ENCODE data around the gene TBC1D10A. TPM values are rescaled to one million over a fixed set of nuclear protein-coding genes. Genes with fewer than 3 reads are reported as not detected.

Gene TBC1D10A
- total and polyA plus RNA-seq, 7 donors: 2.2 to 4.8 (median 3.2) TPM

DNA sequence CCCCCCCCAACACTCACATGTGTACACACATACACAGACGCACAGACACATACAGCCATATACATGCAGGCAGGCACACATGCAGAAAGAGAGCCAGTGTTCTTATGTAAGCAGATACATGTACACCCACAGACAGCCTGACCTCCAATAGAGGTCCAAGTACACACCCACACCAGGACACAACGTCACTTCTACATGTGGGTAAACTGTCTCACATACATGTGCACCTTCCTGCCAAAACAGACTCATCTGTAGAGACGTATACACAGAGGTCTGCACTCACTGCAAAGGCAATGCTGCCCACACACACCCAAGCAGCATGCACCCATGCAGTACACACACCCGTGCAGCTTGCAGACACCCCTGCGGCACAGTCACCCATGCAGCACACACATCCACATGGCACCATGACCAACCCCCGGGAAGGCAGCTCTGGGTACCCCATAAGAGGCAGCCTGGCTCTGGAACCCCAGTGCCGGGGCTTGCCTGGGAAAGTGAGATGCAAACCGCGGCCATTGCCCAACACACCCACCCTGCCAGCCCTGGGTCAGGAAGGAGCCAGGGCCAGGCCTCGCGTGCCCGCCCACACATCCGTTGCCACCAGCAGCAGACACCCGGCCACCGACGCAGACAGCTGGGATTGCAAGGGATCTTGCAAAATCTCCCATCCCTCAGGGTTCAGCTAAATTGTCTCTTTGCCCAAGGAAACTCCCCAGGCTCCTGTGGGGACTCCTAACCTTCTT lies 47.5 kb downstream of the TBC1D10A start:
- 29 to 46% (median 35%) methylated on average over 16 of the region's 16 CpGs for WGBS, 3 donors
- Histone ChIP-seq H3K27me3 (ENCODE audit: insufficient read depth in 3 of 3, low read length in 2 of 3) (peaks cover 0 to 3% (median 2%) of the 10 kb centered on the region in 3 donors), H3K27ac (no peak overlapping the region), H3K9me3 (no peaks in the 10 kb centered on the region), H3K36me3 (ENCODE audit: insufficient read depth in 1 of 2, low read depth in 1 of 2) (no peaks in the 10 kb centered on the region), H3K4me3 (no peak overlapping the region), H3K4me1 (peaks cover 3% of the 10 kb centered on the region)
- peak; percentile 31 to 43 (median 37) for ATAC-seq
- peak; percentile 65 to 75 for DNase-seq
- TF ChIP-seq, protein P1, sequence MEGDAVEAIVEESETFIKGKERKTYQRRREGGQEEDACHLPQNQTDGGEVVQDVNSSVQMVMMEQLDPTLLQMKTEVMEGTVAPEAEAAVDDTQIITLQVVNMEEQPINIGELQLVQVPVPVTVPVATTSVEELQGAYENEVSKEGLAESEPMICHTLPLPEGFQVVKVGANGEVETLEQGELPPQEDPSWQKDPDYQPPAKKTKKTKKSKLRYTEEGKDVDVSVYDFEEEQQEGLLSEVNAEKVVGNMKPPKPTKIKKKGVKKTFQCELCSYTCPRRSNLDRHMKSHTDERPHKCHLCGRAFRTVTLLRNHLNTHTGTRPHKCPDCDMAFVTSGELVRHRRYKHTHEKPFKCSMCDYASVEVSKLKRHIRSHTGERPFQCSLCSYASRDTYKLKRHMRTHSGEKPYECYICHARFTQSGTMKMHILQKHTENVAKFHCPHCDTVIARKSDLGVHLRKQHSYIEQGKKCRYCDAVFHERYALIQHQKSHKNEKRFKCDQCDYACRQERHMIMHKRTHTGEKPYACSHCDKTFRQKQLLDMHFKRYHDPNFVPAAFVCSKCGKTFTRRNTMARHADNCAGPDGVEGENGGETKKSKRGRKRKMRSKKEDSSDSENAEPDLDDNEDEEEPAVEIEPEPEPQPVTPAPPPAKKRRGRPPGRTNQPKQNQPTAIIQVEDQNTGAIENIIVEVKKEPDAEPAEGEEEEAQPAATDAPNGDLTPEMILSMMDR (IDR thresholded peaks at IDR 0.05): no peak
- intact Hi-C loops (cut with DNase I): no loop called here

GRCh38 chr22:30277547-30278344 lies 49.0 kb downstream of the TBC1D10A start:
- intact Hi-C loops (cut with DNase I): no loop called here
- WGBS, 3 donors: 26 to 47% (median 33%) methylated on average over 14 of the region's 14 CpGs
- ATAC-seq (no peak), DNase-seq (no peak)
- TF ChIP-seq, protein P1 (IDR thresholded peaks at IDR 0.05): no peak
- H3K27me3 ChIP-seq (ENCODE audit: insufficient read depth in 3 of 3, low read length in 2 of 3): peaks cover 0 to 3% (median 2%) of the 10 kb centered on the region in 3 donors
- no peaks in the 10 kb centered on the region for H3K9me3 ChIP-seq
- peaks cover 3% of the 10 kb centered on the region for H3K4me1 ChIP-seq
- no peak overlapping the region for H3K4me3 ChIP-seq
- H3K27ac ChIP-seq: no peak overlapping the region
- no peaks in the 10 kb centered on the region for H3K36me3 ChIP-seq (ENCODE audit: insufficient read depth in 1 of 2, low read depth in 1 of 2)

DNA sequence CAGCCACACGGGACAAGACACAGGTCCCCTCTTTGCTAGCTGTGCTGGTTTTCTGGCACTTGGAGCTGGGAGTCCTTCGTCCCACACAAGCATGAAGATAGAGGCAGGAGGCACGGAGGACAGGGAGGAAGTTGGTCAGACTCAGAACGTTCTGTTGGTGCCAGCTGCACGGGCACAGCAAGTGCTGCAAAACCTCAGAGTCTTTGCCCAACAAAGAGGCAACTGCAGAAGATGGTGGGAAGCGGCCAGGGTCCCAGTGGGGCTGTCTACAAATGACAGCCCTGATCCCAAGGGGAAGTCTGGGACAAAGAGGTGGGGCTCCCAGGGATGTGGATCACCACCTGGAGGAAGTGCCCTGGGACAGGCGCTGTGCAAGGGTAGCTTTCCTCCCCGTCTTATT lies 50.7 kb downstream of the TBC1D10A start:
- intact Hi-C loops (cut with DNase I): no loop called here
- H3K9me3 ChIP-seq: no peaks in the 10 kb centered on the region
- no peak overlapping the region for H3K4me3 ChIP-seq
- no peak overlapping the region for H3K27ac ChIP-seq
- ATAC-seq: no peak
- 75 to 82% (median 77%) methylated on average over 8 of the region's 8 CpGs for WGBS, 3 donors
- TF ChIP-seq, protein P1 (IDR thresholded peaks at IDR 0.05): no peak
- no peaks in the 10 kb centered on the region for H3K36me3 ChIP-seq (ENCODE audit: insufficient read depth in 1 of 2, low read depth in 1 of 2)
- peaks cover 0 to 3% (median 2%) of the 10 kb centered on the region in 3 donors for H3K27me3 ChIP-seq (ENCODE audit: insufficient read depth in 3 of 3, low read length in 2 of 3)
- no peak for DNase-seq
- H3K4me1 ChIP-seq: peaks cover 3% of the 10 kb centered on the region

GRCh38 chr22:30275625-30276024 lies 51.1 kb downstream of the TBC1D10A start:
- Histone ChIP-seq H3K4me3 (no peak overlapping the region), H3K36me3 (ENCODE audit: insufficient read depth in 1 of 2, low read depth in 1 of 2) (no peaks in the 10 kb centered on the region), H3K9me3 (no peaks in the 10 kb centered on the region), H3K4me1 (peaks cover 3% of the 10 kb centered on the region), H3K27ac (no peak overlapping the region), H3K27me3 (ENCODE audit: insufficient read depth in 3 of 3, low read length in 2 of 3) (peaks cover 0 to 3% (median 2%) of the 10 kb centered on the region in 3 donors)
- DNase-seq (no peak), ATAC-seq (no peak)
- WGBS, 3 donors: 73 to 78% (median 74%) methylated on average over 8 of the region's 8 CpGs
- TF ChIP-seq, protein P1 (IDR thresholded peaks at IDR 0.05): no peak
- intact Hi-C loops (cut with DNase I): no loop called here
